HG03066 (cell line): ENCODE results near the gene OSGEPL1.
"Not testable (repeated sequence)": the region's sequence is repeated elsewhere in the genome, so short reads cannot be mapped to it uniquely, and the experiment has no call there.

ENCODE experiments used
- ATAC-seq: cut with Tn5 transposase; IDR thresholded peaks from one replicate; pipeline ENCODE4 v1.9.1; 2021; ENCODE audit warnings: low read depth; ENCODE audit not compliant: unreplicated experiment

The OSGEPL1 gene

GRCh38 chr2:189751080-189751658 is 11.4 kb downstream of the OSGEPL1 start:
- ATAC-seq: no peak

- no peak for ATAC-seq
Measured at GRCh38 chr2:189729430-189729829, 33.2 kb downstream of the OSGEPL1 start.

GRCh38 chr2:189726849-189727248 is 35.7 kb downstream of the OSGEPL1 start:
- ATAC-seq: no peak

- no peak for ATAC-seq
Measured at GRCh38 chr2:189726271-189726670, 36.3 kb downstream of the OSGEPL1 start.

GRCh38 chr2:189723192-189723591 is 39.4 kb downstream of the OSGEPL1 start:
- ATAC-seq: no peak

- no peak for ATAC-seq
Measured at GRCh38 chr2:189719571-189719970, 43.0 kb downstream of the OSGEPL1 start.

GRCh38 chr2:189717593-189717992 is 45.0 kb downstream of the OSGEPL1 start:
- not testable (repeated sequence) for ATAC-seq

GRCh38 chr2:189709501-189710221 is 52.9 kb downstream of the OSGEPL1 start:
- ATAC-seq: no peak

- ATAC-seq: no peak
Measured at GRCh38 chr2:189702071-189702470, 60.5 kb downstream of the OSGEPL1 start.

GRCh38 chr2:189700681-189701080 is 61.9 kb downstream of the OSGEPL1 start:
- ATAC-seq: no peak

GRCh38 chr2:189698020-189698887 is 64.3 kb downstream of the OSGEPL1 start:
- ATAC-seq: peak; percentile 51
